PC-3 (cell line): Measurements from ENCODE around the gene AJAP1.

Experiments used
- EZH2 ChIP-seq: fragments of 300-600 bp; sonication (generic); IDR thresholded peaks from one replicate; pipeline ENCODE4 v1.6.1; 2017; ENCODE audit warnings: antibody characterized with exemption, mild to moderate bottlenecking, low read length; ENCODE audit not compliant: unreplicated experiment
- EZH2phosphoT487 ChIP-seq: fragments of 300-600 bp; sonication (generic); IDR thresholded peaks from 2 replicates; pipeline ENCODE4 v1.6.1; 2018; ENCODE audit warnings: mild to moderate bottlenecking, antibody characterized with exemption, low read length, borderline replicate concordance
- TF ChIP-seq, protein P1 (sequence below): fragments of 300-600 bp; sonication (generic); conservative IDR thresholded peaks from 2 replicates; pipeline ENCODE4 v1.5.1; 2017; ENCODE audit warnings: antibody characterized with exemption, low read depth, mild to moderate bottlenecking, low read length

DNA sequence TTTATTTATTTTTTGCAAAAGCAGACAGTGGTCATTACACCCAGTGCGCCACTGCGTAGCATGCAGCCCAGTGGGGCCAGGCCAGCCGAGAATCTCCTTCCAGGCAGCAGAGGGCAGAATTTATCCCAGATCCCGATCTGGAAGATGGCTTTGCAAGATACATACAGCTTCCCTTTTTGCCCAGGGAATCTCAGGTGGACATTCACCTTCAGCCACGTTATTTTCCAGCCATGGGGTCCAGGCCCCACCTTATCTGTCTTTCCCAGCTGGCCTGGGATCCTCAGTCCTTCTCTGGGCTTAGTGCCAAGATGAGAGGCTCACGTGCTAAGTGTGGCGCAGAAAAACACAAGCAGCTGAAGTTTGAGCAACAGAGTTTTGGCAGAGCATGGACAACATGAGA, 123.6 kb downstream of the AJAP1 start:
- TF ChIP-seq, protein P1, sequence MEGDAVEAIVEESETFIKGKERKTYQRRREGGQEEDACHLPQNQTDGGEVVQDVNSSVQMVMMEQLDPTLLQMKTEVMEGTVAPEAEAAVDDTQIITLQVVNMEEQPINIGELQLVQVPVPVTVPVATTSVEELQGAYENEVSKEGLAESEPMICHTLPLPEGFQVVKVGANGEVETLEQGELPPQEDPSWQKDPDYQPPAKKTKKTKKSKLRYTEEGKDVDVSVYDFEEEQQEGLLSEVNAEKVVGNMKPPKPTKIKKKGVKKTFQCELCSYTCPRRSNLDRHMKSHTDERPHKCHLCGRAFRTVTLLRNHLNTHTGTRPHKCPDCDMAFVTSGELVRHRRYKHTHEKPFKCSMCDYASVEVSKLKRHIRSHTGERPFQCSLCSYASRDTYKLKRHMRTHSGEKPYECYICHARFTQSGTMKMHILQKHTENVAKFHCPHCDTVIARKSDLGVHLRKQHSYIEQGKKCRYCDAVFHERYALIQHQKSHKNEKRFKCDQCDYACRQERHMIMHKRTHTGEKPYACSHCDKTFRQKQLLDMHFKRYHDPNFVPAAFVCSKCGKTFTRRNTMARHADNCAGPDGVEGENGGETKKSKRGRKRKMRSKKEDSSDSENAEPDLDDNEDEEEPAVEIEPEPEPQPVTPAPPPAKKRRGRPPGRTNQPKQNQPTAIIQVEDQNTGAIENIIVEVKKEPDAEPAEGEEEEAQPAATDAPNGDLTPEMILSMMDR, result peak; percentile 48; the same call in 1 of the 2 replicates
- no peak for TF ChIP-seq EZH2phosphoT487
- TF ChIP-seq EZH2, result no peak
